Neural cell (in vitro differentiated cells): ENCODE results near the gene NR4A3. TPM values are rescaled to one million over a fixed set of nuclear protein-coding genes. Genes with fewer than 3 reads are reported as not detected.

Experiments
- H2AFZ ChIP-seq: fragments of 200-600, 300-800 bp; sonication (generic), shearing (Covaris generic); 2 replicates; pipeline ENCODE4 v1.6.0; 2014; ENCODE audit warnings: low read depth, mild to moderate bottlenecking, antibody characterized with exemption, low read length, moderate library complexity
- H3F3A ChIP-seq: fragments of 200-600 bp; shearing (Covaris generic); 2 replicates; pipeline ENCODE4 v1.6.1; 2016; ENCODE audit warnings: mild to moderate bottlenecking, moderate library complexity, mixed read lengths, antibody characterized with exemption, low read length; ENCODE audit not compliant: insufficient read depth, poor library complexity, severe bottlenecking
- H3K27ac ChIP-seq: fragments of 200-600, 300-800 bp; sonication (generic), shearing (Covaris generic); 2 replicates; pipeline ENCODE4 v1.5.1; 2014; ENCODE audit warnings: mild to moderate bottlenecking, low read length, moderate library complexity
- H3K27me3 ChIP-seq: fragments of 300-800, 200-600 bp; sonication (generic), shearing (Covaris generic); 2 replicates; pipeline ENCODE4 v1.6.0; 2014; ENCODE audit warnings: mild to moderate bottlenecking, low read depth, low read length, moderate library complexity; ENCODE audit not compliant: insufficient read depth
- H3K36me3 ChIP-seq: fragments of 300-800, 200-600 bp; sonication (generic), shearing (Covaris generic); 2 replicates; pipeline ENCODE4 v1.5.1; 2014; ENCODE audit warnings: mild to moderate bottlenecking, antibody characterized with exemption, low read length, moderate library complexity; ENCODE audit not compliant: insufficient read depth
- H3K4me2 ChIP-seq: fragments of 300-800, 200-600 bp; sonication (generic), shearing (Covaris generic); 2 replicates; pipeline ENCODE4 v1.6.0; 2014; ENCODE audit warnings: mild to moderate bottlenecking, low read length
- H3K4me3 ChIP-seq: fragments of 300-800, 200-600 bp; sonication (generic), shearing (Covaris generic); 2 replicates; pipeline ENCODE4 v1.5.1; 2014; ENCODE audit warnings: mild to moderate bottlenecking, low read length, moderate library complexity
- H3K79me2 ChIP-seq: fragments of 200-600 bp; shearing (Covaris generic); replicated peaks from 2 replicates; pipeline ENCODE4 v1.6.0; 2014; ENCODE audit warnings: mild to moderate bottlenecking, low read length, moderate library complexity; ENCODE audit not compliant: insufficient read depth
- H3K9ac ChIP-seq: fragments of 300-800, 200-600 bp; sonication (generic), shearing (Covaris generic); 2 replicates; pipeline ENCODE4 v1.6.1; 2016; ENCODE audit warnings: mild to moderate bottlenecking, low read length, mixed read lengths
- H3K9me2 ChIP-seq: fragments of 200-600 bp; shearing (Covaris generic); 2 replicates; pipeline ENCODE4 v1.6.1; 2016; ENCODE audit warnings: mild to moderate bottlenecking, low read length, mixed read lengths; ENCODE audit not compliant: insufficient read depth
- H3K9me3 ChIP-seq: fragments of 200-600, 300-800 bp; sonication (generic), shearing (Covaris generic); 2 replicates; pipeline ENCODE4 v1.6.1; 2016; ENCODE audit warnings: mild to moderate bottlenecking, mixed run types, low read length, moderate library complexity, mixed read lengths
- H4K20me1 ChIP-seq: fragments of 200-600 bp; shearing (Covaris generic); 2 replicates; pipeline ENCODE4 v1.6.1; 2016; ENCODE audit warnings: mild to moderate bottlenecking, mixed run types; ENCODE audit not compliant: insufficient read depth
- EP300 ChIP-seq: fragments of 450-650 bp; conservative IDR thresholded peaks from 2 replicates; pipeline ENCODE4 v1.6.1; 2014; ENCODE audit warnings: antibody characterized with exemption, mild to moderate bottlenecking, moderate library complexity; ENCODE audit not compliant: poor library complexity, severe bottlenecking
- EZH2 ChIP-seq: fragments of 200-600, 300-800 bp; shearing (Covaris generic), sonication (generic); IDR thresholded peaks from 2 replicates; pipeline ENCODE4 v1.6.1; 2014; ENCODE audit warnings: antibody characterized with exemption, low read length, borderline replicate concordance, mild to moderate bottlenecking; ENCODE audit not compliant: insufficient read depth, poor library complexity, severe bottlenecking
- MXI1 ChIP-seq: fragments of 450-650 bp; conservative IDR thresholded peaks from 2 replicates; pipeline ENCODE4 v1.6.1; 2014; ENCODE audit warnings: antibody characterized with exemption, mild to moderate bottlenecking; ENCODE audit not compliant: poor library complexity, severe bottlenecking
- POLR2AphosphoS5 ChIP-seq: IDR thresholded peaks from 2 replicates; pipeline ENCODE4 v1.6.1; 2012
- RAD21 ChIP-seq: fragments of 450-650 bp; conservative IDR thresholded peaks from 2 replicates; pipeline ENCODE4 v1.6.1; 2014; ENCODE audit warnings: antibody characterized with exemption, mild to moderate bottlenecking, moderate library complexity
- SMC3 ChIP-seq: fragments of 450-650 bp; conservative IDR thresholded peaks from 2 replicates; pipeline ENCODE4 v1.6.1; 2014; ENCODE audit warnings: antibody characterized with exemption, mild to moderate bottlenecking, moderate library complexity; ENCODE audit not compliant: poor library complexity
- TAF1 ChIP-seq: IDR thresholded peaks from 2 replicates; pipeline ENCODE4 v1.6.1; 2012; ENCODE audit warnings: low read depth
- polyA minus RNA-seq: library from RNA; depleted of rRNA, polyadenylated mRNA; stranded (reverse); fragments of >200 nt; gene quantifications from 2 replicates; pipeline ENCODE4 v1.2.3, GENCODE V29; 2014
- polyA plus RNA-seq: library from polyadenylated mRNA; depleted of rRNA; stranded (reverse); fragments of >200 nt; gene quantifications from 2 replicates; pipeline ENCODE4 v1.2.3, GENCODE V29; 2014
- TF ChIP-seq, protein P1 (sequence below): fragments of 450-650 bp; IDR thresholded peaks from 2 replicates; pipeline ENCODE4 v1.5.1; 2014; ENCODE audit warnings: antibody characterized with exemption, mild to moderate bottlenecking, moderate library complexity; ENCODE audit not compliant: poor library complexity, severe bottlenecking
- TF ChIP-seq, protein P2 (sequence below): IDR thresholded peaks from 2 replicates; pipeline ENCODE4 v1.6.1; 2012; ENCODE audit warnings: borderline replicate concordance

The NR4A3 gene
- polyA plus RNA-seq (2.7 and 3.3 TPM in 2 replicates), polyA minus RNA-seq (6.6 and 7.5 TPM in 2 replicates)

DNA sequence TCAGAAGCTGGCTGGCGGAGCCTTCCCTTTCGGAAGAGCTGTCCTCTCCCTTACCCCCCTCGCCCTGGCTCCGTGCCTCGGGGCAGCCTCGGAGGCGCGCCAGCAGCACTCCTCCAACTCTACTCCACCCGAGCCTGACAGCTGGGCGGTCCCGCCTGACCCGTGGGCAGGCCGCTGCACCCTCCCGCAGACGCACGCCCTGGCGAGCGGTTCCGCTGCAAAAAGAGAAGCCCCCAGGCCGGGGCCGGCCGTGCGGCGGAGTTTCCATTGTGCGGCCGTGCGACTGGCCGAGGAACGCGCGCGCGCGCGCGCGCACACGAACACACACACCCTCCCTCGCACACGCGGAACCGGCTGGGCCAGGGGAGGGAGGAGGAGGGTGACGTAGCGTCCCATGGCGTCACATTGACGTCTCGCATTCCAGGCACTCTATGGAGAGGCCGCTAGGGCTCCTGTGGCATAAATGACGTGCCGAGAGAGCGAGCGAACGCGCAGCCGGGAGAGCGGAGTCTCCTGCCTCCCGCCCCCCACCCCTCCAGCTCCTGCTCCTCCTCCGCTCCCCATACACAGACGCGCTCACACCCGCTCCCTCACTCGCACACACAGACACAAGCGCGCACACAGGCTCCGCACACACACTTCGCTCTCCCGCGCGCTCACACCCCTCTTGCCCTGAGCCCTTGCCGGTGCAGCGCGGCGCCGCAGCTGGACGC is at the start of gene NR4A3:
Gene NR4A3, plus strand, starts transcription at position 490 of the 713 bp plus-strand sequence. CDS start 6,158 bp downstream, outside the sequence.
- Histone ChIP-seq H2AFZ (peak within 1 kb of the TSS; percentile 76), H3K79me2 (peaks cover 23% of the 10 kb centered on the region), H3K9me3 (no peaks in the 10 kb centered on the region), H3K9me2 (no peaks in the 10 kb centered on the region), H3K27ac (peak within 1 kb of the TSS; percentile 97), H3K36me3 (peaks cover under 1% of the 10 kb centered on the region), H3K27me3 (peaks cover 29% of the 10 kb centered on the region), H3K4me3 (peak within 1 kb of the TSS; percentile 98), H4K20me1 (no peaks in the 10 kb centered on the region), H3F3A (peaks cover 9% of the 10 kb centered on the region), H3K4me2 (peak within 1 kb of the TSS; percentile 98), H3K9ac (peak within 1 kb of the TSS; percentile 98)
- TF ChIP-seq EZH2 (no peak), RAD21 (peak; percentile 49), POLR2AphosphoS5 (peak; percentile 94), TAF1 (peak; percentile 90), SMC3 (peak; percentile 58), MXI1 (peak; percentile 23), EP300 (peak; percentile 86)
- TF ChIP-seq, protein P1, sequence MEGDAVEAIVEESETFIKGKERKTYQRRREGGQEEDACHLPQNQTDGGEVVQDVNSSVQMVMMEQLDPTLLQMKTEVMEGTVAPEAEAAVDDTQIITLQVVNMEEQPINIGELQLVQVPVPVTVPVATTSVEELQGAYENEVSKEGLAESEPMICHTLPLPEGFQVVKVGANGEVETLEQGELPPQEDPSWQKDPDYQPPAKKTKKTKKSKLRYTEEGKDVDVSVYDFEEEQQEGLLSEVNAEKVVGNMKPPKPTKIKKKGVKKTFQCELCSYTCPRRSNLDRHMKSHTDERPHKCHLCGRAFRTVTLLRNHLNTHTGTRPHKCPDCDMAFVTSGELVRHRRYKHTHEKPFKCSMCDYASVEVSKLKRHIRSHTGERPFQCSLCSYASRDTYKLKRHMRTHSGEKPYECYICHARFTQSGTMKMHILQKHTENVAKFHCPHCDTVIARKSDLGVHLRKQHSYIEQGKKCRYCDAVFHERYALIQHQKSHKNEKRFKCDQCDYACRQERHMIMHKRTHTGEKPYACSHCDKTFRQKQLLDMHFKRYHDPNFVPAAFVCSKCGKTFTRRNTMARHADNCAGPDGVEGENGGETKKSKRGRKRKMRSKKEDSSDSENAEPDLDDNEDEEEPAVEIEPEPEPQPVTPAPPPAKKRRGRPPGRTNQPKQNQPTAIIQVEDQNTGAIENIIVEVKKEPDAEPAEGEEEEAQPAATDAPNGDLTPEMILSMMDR = peak; percentile 71
- TF ChIP-seq, protein P2, sequence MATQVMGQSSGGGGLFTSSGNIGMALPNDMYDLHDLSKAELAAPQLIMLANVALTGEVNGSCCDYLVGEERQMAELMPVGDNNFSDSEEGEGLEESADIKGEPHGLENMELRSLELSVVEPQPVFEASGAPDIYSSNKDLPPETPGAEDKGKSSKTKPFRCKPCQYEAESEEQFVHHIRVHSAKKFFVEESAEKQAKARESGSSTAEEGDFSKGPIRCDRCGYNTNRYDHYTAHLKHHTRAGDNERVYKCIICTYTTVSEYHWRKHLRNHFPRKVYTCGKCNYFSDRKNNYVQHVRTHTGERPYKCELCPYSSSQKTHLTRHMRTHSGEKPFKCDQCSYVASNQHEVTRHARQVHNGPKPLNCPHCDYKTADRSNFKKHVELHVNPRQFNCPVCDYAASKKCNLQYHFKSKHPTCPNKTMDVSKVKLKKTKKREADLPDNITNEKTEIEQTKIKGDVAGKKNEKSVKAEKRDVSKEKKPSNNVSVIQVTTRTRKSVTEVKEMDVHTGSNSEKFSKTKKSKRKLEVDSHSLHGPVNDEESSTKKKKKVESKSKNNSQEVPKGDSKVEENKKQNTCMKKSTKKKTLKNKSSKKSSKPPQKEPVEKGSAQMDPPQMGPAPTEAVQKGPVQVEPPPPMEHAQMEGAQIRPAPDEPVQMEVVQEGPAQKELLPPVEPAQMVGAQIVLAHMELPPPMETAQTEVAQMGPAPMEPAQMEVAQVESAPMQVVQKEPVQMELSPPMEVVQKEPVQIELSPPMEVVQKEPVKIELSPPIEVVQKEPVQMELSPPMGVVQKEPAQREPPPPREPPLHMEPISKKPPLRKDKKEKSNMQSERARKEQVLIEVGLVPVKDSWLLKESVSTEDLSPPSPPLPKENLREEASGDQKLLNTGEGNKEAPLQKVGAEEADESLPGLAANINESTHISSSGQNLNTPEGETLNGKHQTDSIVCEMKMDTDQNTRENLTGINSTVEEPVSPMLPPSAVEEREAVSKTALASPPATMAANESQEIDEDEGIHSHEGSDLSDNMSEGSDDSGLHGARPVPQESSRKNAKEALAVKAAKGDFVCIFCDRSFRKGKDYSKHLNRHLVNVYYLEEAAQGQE = peak; percentile 71

DNA sequence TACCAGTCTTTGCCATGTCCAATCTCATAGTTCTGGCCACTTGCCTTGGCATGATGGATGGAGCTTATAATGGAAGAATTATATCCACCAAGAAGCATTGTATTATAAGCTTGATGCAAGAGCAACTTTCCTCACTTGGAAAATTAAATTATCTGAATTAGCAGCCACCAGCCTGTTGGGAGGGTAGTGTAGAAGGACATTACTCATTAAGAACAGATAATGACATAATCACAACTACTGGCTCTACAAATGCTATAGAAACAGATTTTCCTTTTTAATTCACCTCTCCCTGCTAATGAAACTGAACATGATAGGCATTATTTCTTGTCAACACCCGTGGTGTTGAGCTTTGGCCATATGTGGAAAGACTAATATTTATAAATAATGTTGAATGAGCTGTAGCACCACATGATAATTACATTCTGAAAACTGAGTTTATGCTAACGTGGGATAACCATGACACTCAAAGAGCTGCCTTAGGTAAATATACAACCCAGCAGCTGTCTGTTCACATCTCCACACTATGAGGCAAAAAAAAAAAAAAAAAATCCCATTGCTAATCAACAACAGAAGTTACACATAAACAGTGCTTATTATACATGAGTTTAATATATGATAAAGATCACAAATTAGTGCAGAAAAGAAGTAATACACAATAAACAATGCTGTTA is 48.1 kb upstream of the NR4A3 start:
- Histone ChIP-seq H2AFZ (no peak overlapping the region), H4K20me1 (no peaks in the 10 kb centered on the region), H3F3A (no peaks in the 10 kb centered on the region), H3K4me2 (no peak overlapping the region), H3K79me2 (no peaks in the 10 kb centered on the region), H3K27ac (no peak overlapping the region), H3K4me3 (no peak overlapping the region), H3K9me2 (no peaks in the 10 kb centered on the region), H3K9ac (no peak overlapping the region), H3K27me3 (no peaks in the 10 kb centered on the region), H3K36me3 (no peaks in the 10 kb centered on the region), H3K9me3 (no peaks in the 10 kb centered on the region)
- no peak for TF ChIP-seq RAD21
- no peak for TF ChIP-seq MXI1
- TF ChIP-seq EZH2 = no peak
- TF ChIP-seq TAF1 = no peak
- TF ChIP-seq POLR2AphosphoS5 = no peak
